HepG2 (cell line): ENCODE data around the gene TPP2. TPM values are rescaled to one million over a fixed set of nuclear protein-coding genes. Genes with fewer than 3 reads are reported as not detected.

Experiments used
- ATAC-seq: fragments of 200-7000 bp; cut with Tn5 transposase; 3 replicates; pipeline ENCODE4 v1.9.1; 2020; ENCODE audit warnings: mild to moderate bottlenecking, moderate library complexity
- BruUV-seq: library from RNA; stranded (reverse); fragments of 400-500 nt; replicated peaks from 2 replicates; lab custom pipeline; 2021; lab: Mats Ljungman, UMichigan
- CTCF ChIA-PET: fragments of 300-600 bp; formaldehyde crosslinking; extraction: SDS; loops from one replicate; lab custom pipeline; 2021; ENCODE audit warnings: low total read pairs, inconsistent platforms, low intra/inter-chr PET ratio; lab: Yijun Ruan, JAX
- POLR2A ChIA-PET: fragments of 350-600 bp; sonication (Branson Sonifier 250); formaldehyde crosslinking; loops from one replicate; lab custom pipeline; 2020; ENCODE audit warnings: antibody characterized with exemption, inconsistent platforms; lab: Yijun Ruan, JAX
- DNase-seq: peaks from one replicate; pipeline ENCODE4 v3.0.0-alpha.2; 2015; ENCODE audit warnings: low spot score
- FAIRE-seq: peaks from 3 replicates; lab custom pipeline; 2011; peaks lifted over from hg19 to GRCh38; lab: Jason Lieb, UNC
- H2AFZ ChIP-seq: one replicate; pipeline ENCODE4 v1.6.1; 2011; ENCODE audit warnings: low read length, inconsistent platforms
- H3K27ac ChIP-seq: fragments of 300-600 bp; 3 replicates; pipeline ENCODE4 v1.8.0; 2011; ENCODE audit warnings: mixed run types, mild to moderate bottlenecking, mixed read lengths, low read length, inconsistent platforms; ENCODE audit not compliant: insufficient read depth; ENCODE audit errors: extremely low read length
- H3K27me3 ChIP-seq, 2 experiments: fragments of 200-600 bp in 1 of 2; 2 replicates in 1 of 2; 3 replicates in 1 of 2; pipeline versions ENCODE4 v1.6.0 to v1.8.0; 2011; ENCODE audit warnings: low read length in 2 of 2, mild to moderate bottlenecking in 2 of 2, moderate library complexity in 2 of 2, inconsistent platforms in 1 of 2; ENCODE audit not compliant: insufficient read depth in 2 of 2, control insufficient read depth in 1 of 2
- H3K36me3 ChIP-seq, 2 experiments: fragments of 200-600 bp in 1 of 2; replicated peaks in 1 of 2; 2 replicates in 1 of 2; 3 replicates in 1 of 2; pipeline versions ENCODE4 v1.5.1 to v1.8.0; 2011; ENCODE audit warnings: low read length in 2 of 2, inconsistent platforms in 1 of 2; ENCODE audit not compliant: insufficient read depth in 2 of 2, control insufficient read depth in 1 of 2
- H3K4me1 ChIP-seq: 2 replicates; pipeline ENCODE4 v1.5.1; 2012; ENCODE audit warnings: low read length, inconsistent platforms; ENCODE audit not compliant: insufficient read depth
- H3K4me2 ChIP-seq: 2 replicates; pipeline ENCODE4 v1.6.0; 2011; ENCODE audit warnings: low read depth, low read length, inconsistent platforms
- H3K4me3 ChIP-seq, 3 experiments: fragments of 200-600 bp in 1 of 3; sonication (generic), shearing (Covaris generic) in 1 of 3; replicated peaks in 1 of 3; 2 replicates each; pipeline ENCODE4 v1.5.1; 2011 to 2016; ENCODE audit warnings: low read length in 3 of 3, inconsistent platforms in 2 of 3, low read depth in 2 of 3, mild to moderate bottlenecking in 2 of 3, control low read depth in 1 of 3, mixed read lengths in 1 of 3; ENCODE audit not compliant: insufficient read depth in 1 of 3
- H3K79me2 ChIP-seq: one replicate; pipeline ENCODE4 v1.6.1; 2011; ENCODE audit warnings: low read length, inconsistent platforms; ENCODE audit not compliant: insufficient read depth
- H3K9ac ChIP-seq: 2 replicates; pipeline ENCODE4 v1.6.0; 2011; ENCODE audit warnings: mild to moderate bottlenecking, low read depth, low read length, inconsistent platforms; ENCODE audit not compliant: insufficient read depth
- H3K9me3 ChIP-seq: 2 replicates; pipeline ENCODE4 v1.5.1; 2012; ENCODE audit warnings: mild to moderate bottlenecking, low read length
- H4K20me1 ChIP-seq: 2 replicates; pipeline ENCODE4 v1.6.0; 2011; ENCODE audit warnings: inconsistent platforms, mild to moderate bottlenecking, low read length, moderate library complexity; ENCODE audit not compliant: insufficient read depth
- AHR ChIP-seq: IDR thresholded peaks from 2 replicates; pipeline ENCODE4 v1.6.1; 2018; ENCODE audit warnings: missing genetic modification reagents, missing compliant biosample characterization
- DRAP1 ChIP-seq: IDR thresholded peaks from 2 replicates; pipeline ENCODE4 v1.6.1; 2016; ENCODE audit warnings: missing genetic modification reagents, missing compliant biosample characterization
- FLYWCH1 ChIP-seq: sonication (generic); formaldehyde crosslinking; IDR thresholded peaks from 2 replicates; pipeline ENCODE4 v1.8.1; 2023; ENCODE audit warnings: mild to moderate bottlenecking, missing genetic modification reagents
- HNF4A ChIP-seq: sonication (generic); formaldehyde crosslinking; IDR thresholded peaks from 2 replicates; pipeline ENCODE4 v1.4.0; 2020; ENCODE audit warnings: missing genetic modification reagents
- MYC ChIP-seq: sonication (generic); formaldehyde crosslinking; IDR thresholded peaks from 2 replicates; pipeline ENCODE4 v1.9.0; 2021; ENCODE audit warnings: missing genetic modification reagents, borderline replicate concordance
- REL ChIP-seq: sonication (generic); formaldehyde crosslinking; conservative IDR thresholded peaks from 2 replicates; pipeline ENCODE4 v1.8.0; 2022; ENCODE audit warnings: mild to moderate bottlenecking, missing genetic modification reagents, moderate library complexity
- RFX5 ChIP-seq: IDR thresholded peaks from 2 replicates; pipeline ENCODE4 v1.6.1; 2011; ENCODE audit warnings: low read depth, low read length, improper control_type of control experiment
- ZNF230 ChIP-seq: sonication (generic); formaldehyde crosslinking; IDR thresholded peaks from 2 replicates; pipeline ENCODE4 v1.4.0; 2020; ENCODE audit warnings: mild to moderate bottlenecking, missing genetic modification reagents
- ZNF232 ChIP-seq: sonication (generic); formaldehyde crosslinking; IDR thresholded peaks from 2 replicates; pipeline ENCODE4 v1.4.0; 2020; ENCODE audit warnings: missing genetic modification reagents, borderline replicate concordance
- ZNF33A ChIP-seq: sonication (generic); formaldehyde crosslinking; IDR thresholded peaks from 2 replicates; pipeline ENCODE4 v1.5.1; 2020; ENCODE audit warnings: missing genetic modification reagents, mild to moderate bottlenecking, moderate library complexity, borderline replicate concordance
- ZNF672 ChIP-seq: sonication (generic); formaldehyde crosslinking; IDR thresholded peaks from 2 replicates; pipeline ENCODE4 v1.8.1; 2022; ENCODE audit warnings: missing genetic modification reagents
- ZNF678 ChIP-seq: sonication (generic); formaldehyde crosslinking; IDR thresholded peaks from 2 replicates; pipeline ENCODE4 v1.4.0; 2020; ENCODE audit warnings: mild to moderate bottlenecking, missing genetic modification reagents
- ZNF746 ChIP-seq: sonication (generic); formaldehyde crosslinking; IDR thresholded peaks from 2 replicates; pipeline ENCODE4 v1.8.0; 2022; ENCODE audit warnings: mild to moderate bottlenecking, missing genetic modification reagents
- ZSCAN22 ChIP-seq: sonication (generic); formaldehyde crosslinking; IDR thresholded peaks from 2 replicates; pipeline ENCODE4 v1.4.0; 2020; ENCODE audit warnings: mild to moderate bottlenecking, missing genetic modification reagents
- WGBS: methylation state at CpG from one replicate; pipeline ENCODE4 v1.1.6; 2017; ENCODE audit warnings: low lambda C conversion rate; 5-methylcytosine and 5-hydroxymethylcytosine counted together
- in situ Hi-C: cut with HindIII; loops from 2 replicates; pipeline ENCODE4 v1.10.0; 2017; ENCODE audit warnings: low pct_unique_long_range_greater_than_20kb; ENCODE audit not compliant: extremely low pct_ligation_motif_present
- intact Hi-C: fragments of 100-400 bp; cut with micrococcal nuclease; formaldehyde crosslinking; loops from one replicate; pipeline ENCODE4 v1.10.0; 2022; ENCODE audit not compliant: unreplicated experiment
- polyA plus RNA-seq, 8 experiments: library from polyadenylated mRNA; depleted of rRNA in 3 of 8; stranded (reverse) in 7 of 8; unstranded in 1 of 8; fragments of >200 nt; fragmentation: Illumina TruSeq in 4 of 8; extraction: Trizol in 4 of 8; gene quantifications; 2 replicates each; pipeline versions ENCODE4 v1.2.1 to v1.2.3, GENCODE V29; 2011 to 2016; ENCODE audit warnings: low read depth in 4 of 8, missing spikeins in 1 of 8, mixed read lengths in 1 of 8; ENCODE audit not compliant: insufficient read depth in 1 of 8
- total RNA-seq, 5 experiments: library from RNA; depleted of rRNA; stranded (reverse); fragments of >200 nt; fragmentation: Illumina TruSeq; extraction: Trizol; gene quantifications; 2 replicates each; pipeline ENCODE4 v1.2.3, GENCODE V29; 2016; ENCODE audit warnings: low read depth in 1 of 5
- TF ChIP-seq, protein P1 (sequence below): sonication (generic); formaldehyde crosslinking; IDR thresholded peaks from 2 replicates; pipeline ENCODE4 v1.4.0; 2020; ENCODE audit warnings: missing genetic modification reagents
- TF ChIP-seq, protein P2 (sequence below): sonication (generic); formaldehyde crosslinking; IDR thresholded peaks from 2 replicates; pipeline ENCODE4 v1.9.0; 2021; ENCODE audit warnings: mild to moderate bottlenecking, missing genetic modification reagents
- TF ChIP-seq, protein P3 (sequence below): sonication (generic); formaldehyde crosslinking; IDR thresholded peaks from 2 replicates; pipeline ENCODE4 v1.4.0; 2020; ENCODE audit warnings: low read depth, mild to moderate bottlenecking, missing genetic modification reagents

Gene TPP2
- total and polyA plus RNA-seq, 2 of the 13 experiments (the other 11 are each of a cell fraction or from before 2014, with no cell fraction given) = 16.4 to 52.1 TPM

DNA sequence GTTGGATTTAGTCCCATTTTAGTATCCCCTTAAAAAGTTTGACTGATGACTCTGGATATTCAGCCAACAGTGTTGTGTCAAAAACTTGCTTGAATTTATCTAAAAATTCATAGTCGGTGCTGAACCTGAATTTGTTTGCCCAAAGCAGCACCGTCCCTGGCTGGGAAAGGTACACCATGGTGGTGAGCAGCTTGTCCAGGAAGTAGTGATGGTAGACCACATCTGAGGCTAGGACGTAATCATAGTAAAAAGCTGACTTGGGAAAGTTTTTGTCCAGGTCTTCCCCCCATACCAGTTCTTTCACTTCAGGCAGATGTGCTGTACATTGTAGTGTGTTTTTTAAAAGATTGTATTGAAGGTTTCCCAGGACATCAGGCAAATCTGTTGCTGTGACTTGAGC lies 89.2 kb downstream of the TPP2 start:
- BruUV-seq = no TSS peak
- TF ChIP-seq ZNF230 (CRISPR knock-in tag) (no peak), ZNF232 (no peak), MYC (no peak), ZSCAN22 (no peak), AHR (CRISPR knock-in tag) (no peak), RFX5 (no peak), FLYWCH1 (no peak), REL (CRISPR knock-in tag) (no peak), HNF4A (CRISPR knock-in tag) (no peak), ZNF672 (CRISPR knock-in tag) (no peak), ZNF746 (CRISPR knock-in tag) (no peak), ZNF678 (no peak), ZNF33A (CRISPR knock-in tag) (no peak), DRAP1 (CRISPR knock-in tag) (no peak)
- TF ChIP-seq, protein P1, sequence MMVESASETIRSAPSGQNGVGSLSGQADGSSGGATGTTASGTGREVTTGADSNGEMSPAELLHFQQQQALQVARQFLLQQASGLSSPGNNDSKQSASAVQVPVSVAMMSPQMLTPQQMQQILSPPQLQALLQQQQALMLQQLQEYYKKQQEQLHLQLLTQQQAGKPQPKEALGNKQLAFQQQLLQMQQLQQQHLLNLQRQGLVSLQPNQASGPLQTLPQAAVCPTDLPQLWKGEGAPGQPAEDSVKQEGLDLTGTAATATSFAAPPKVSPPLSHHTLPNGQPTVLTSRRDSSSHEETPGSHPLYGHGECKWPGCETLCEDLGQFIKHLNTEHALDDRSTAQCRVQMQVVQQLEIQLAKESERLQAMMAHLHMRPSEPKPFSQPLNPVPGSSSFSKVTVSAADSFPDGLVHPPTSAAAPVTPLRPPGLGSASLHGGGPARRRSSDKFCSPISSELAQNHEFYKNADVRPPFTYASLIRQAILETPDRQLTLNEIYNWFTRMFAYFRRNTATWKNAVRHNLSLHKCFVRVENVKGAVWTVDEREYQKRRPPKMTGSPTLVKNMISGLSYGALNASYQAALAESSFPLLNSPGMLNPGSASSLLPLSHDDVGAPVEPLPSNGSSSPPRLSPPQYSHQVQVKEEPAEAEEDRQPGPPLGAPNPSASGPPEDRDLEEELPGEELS (CRISPR knock-in tag) = no peak
- TF ChIP-seq, protein P2, sequence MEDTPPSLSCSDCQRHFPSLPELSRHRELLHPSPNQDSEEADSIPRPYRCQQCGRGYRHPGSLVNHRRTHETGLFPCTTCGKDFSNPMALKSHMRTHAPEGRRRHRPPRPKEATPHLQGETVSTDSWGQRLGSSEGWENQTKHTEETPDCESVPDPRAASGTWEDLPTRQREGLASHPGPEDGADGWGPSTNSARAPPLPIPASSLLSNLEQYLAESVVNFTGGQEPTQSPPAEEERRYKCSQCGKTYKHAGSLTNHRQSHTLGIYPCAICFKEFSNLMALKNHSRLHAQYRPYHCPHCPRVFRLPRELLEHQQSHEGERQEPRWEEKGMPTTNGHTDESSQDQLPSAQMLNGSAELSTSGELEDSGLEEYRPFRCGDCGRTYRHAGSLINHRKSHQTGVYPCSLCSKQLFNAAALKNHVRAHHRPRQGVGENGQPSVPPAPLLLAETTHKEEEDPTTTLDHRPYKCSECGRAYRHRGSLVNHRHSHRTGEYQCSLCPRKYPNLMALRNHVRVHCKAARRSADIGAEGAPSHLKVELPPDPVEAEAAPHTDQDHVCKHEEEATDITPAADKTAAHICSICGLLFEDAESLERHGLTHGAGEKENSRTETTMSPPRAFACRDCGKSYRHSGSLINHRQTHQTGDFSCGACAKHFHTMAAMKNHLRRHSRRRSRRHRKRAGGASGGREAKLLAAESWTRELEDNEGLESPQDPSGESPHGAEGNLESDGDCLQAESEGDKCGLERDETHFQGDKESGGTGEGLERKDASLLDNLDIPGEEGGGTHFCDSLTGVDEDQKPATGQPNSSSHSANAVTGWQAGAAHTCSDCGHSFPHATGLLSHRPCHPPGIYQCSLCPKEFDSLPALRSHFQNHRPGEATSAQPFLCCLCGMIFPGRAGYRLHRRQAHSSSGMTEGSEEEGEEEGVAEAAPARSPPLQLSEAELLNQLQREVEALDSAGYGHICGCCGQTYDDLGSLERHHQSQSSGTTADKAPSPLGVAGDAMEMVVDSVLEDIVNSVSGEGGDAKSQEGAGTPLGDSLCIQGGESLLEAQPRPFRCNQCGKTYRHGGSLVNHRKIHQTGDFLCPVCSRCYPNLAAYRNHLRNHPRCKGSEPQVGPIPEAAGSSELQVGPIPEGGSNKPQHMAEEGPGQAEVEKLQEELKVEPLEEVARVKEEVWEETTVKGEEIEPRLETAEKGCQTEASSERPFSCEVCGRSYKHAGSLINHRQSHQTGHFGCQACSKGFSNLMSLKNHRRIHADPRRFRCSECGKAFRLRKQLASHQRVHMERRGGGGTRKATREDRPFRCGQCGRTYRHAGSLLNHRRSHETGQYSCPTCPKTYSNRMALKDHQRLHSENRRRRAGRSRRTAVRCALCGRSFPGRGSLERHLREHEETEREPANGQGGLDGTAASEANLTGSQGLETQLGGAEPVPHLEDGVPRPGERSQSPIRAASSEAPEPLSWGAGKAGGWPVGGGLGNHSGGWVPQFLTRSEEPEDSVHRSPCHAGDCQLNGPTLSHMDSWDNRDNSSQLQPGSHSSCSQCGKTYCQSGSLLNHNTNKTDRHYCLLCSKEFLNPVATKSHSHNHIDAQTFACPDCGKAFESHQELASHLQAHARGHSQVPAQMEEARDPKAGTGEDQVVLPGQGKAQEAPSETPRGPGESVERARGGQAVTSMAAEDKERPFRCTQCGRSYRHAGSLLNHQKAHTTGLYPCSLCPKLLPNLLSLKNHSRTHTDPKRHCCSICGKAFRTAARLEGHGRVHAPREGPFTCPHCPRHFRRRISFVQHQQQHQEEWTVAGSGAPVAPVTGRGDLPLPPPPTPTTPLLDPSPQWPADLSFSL (CRISPR knock-in tag) = no peak
- TF ChIP-seq, protein P3, sequence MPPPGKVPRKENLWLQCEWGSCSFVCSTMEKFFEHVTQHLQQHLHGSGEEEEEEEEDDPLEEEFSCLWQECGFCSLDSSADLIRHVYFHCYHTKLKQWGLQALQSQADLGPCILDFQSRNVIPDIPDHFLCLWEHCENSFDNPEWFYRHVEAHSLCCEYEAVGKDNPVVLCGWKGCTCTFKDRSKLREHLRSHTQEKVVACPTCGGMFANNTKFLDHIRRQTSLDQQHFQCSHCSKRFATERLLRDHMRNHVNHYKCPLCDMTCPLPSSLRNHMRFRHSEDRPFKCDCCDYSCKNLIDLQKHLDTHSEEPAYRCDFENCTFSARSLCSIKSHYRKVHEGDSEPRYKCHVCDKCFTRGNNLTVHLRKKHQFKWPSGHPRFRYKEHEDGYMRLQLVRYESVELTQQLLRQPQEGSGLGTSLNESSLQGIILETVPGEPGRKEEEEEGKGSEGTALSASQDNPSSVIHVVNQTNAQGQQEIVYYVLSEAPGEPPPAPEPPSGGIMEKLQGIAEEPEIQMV (CRISPR knock-in tag) = no peak

More for the DNA sequence above, 89.2 kb downstream of the TPP2 start:
- Histone ChIP-seq H3K9me3 (no peaks in the 10 kb centered on the region), H3K9ac (no peak overlapping the region), H3K4me2 (no peak overlapping the region), H3K4me1 (no peaks in the 10 kb centered on the region), H3K36me3 (no peaks in the 10 kb centered on the region), H3K4me3 (no peak overlapping the region), H2AFZ (no peak overlapping the region), H3K27ac (no peak overlapping the region), H3K27me3 (peaks cover 0 to 6% of the 10 kb centered on the region in 2 experiments; a peak in 1 of 5 replicates), H3K79me2 (no peaks in the 10 kb centered on the region), H4K20me1 (no peaks in the 10 kb centered on the region)
- intact Hi-C loops (no loop called here), in situ Hi-C loops (no loop called here)
- DNase-seq (no peak), ATAC-seq (no peak), FAIRE-seq (no peak)
- CTCF ChIA-PET = no interaction called here
- POLR2A ChIA-PET = no interaction called here
- 69% methylated on average over 3 of the region's 3 CpGs for WGBS
